Endothelial cell of umbilical vein (primary cell): Measurements from ENCODE around the gene CDK5RAP2. TPM values are rescaled to one million over a fixed set of nuclear protein-coding genes. Genes with fewer than 3 reads are reported as not detected.
A peak's percentile ranks its signal among the peaks of the same experiment; 100 is the strongest.

Experiments
- BruUV-seq: library from RNA; stranded (reverse); fragments of 400-500 nt; replicated peaks from 2 replicates; lab custom pipeline; 2021; lab: Mats Ljungman, UMichigan
- CTCF ChIA-PET: fragments of 300-600, 350-600 bp; sonication (Branson Sonifier 250); formaldehyde crosslinking; loops from one replicate; lab custom pipeline; 2021; ENCODE audit warnings: antibody characterized with exemption, inconsistent platforms; lab: Charles Lee
- POLR2A ChIA-PET: fragments of 300-600, 350-600 bp; sonication (Branson Sonifier 250); formaldehyde crosslinking; loops from one replicate; lab custom pipeline; 2021; ENCODE audit warnings: antibody characterized with exemption, inconsistent platforms; lab: Charles Lee
- DNase-seq: peaks from one replicate; pipeline ENCODE4 v3.0.0-alpha.2; 2011; ENCODE audit warnings: low read depth, low spot score
- FAIRE-seq: peaks from 2 replicates; lab custom pipeline; 2011; peaks lifted over from hg19 to GRCh38; lab: Jason Lieb, UNC
- H2AFZ ChIP-seq: 2 replicates; pipeline ENCODE4 v1.6.0; 2012; ENCODE audit warnings: low read depth, low read length, control low read depth, inconsistent platforms
- H3K27ac ChIP-seq: 2 replicates; pipeline ENCODE4 v1.5.1; 2011; ENCODE audit warnings: low read depth, mild to moderate bottlenecking, control low read depth, low read length, moderate library complexity; ENCODE audit not compliant: insufficient read depth
- H3K27me3 ChIP-seq, 2 experiments: 2 replicates each; pipeline versions ENCODE4 v1.6.0 to v1.6.1; 2011; ENCODE audit warnings: low read length in 2 of 2, mixed read lengths in 1 of 2; ENCODE audit not compliant: control insufficient read depth in 2 of 2, insufficient read depth in 2 of 2
- H3K36me3 ChIP-seq, 2 experiments: 2 replicates in 1 of 2; 3 replicates in 1 of 2; pipeline ENCODE4 v1.5.1; 2011; ENCODE audit warnings: low read length in 2 of 2, mild to moderate bottlenecking in 1 of 2, moderate library complexity in 1 of 2; ENCODE audit not compliant: control insufficient read depth in 2 of 2, insufficient read depth in 2 of 2; ENCODE audit errors: extremely low read depth in 1 of 2
- H3K4me1 ChIP-seq: 3 replicates; pipeline ENCODE4 v1.5.1; 2011; ENCODE audit warnings: mild to moderate bottlenecking, low read length; ENCODE audit not compliant: control insufficient read depth, insufficient read depth; ENCODE audit errors: extremely low read depth
- H3K4me2 ChIP-seq: 2 replicates; pipeline ENCODE4 v1.6.1; 2011; ENCODE audit warnings: low read length, control low read depth, mixed read lengths; ENCODE audit not compliant: insufficient read depth
- H3K4me3 ChIP-seq, 3 experiments: fragments of 200-600 bp in 1 of 3; sonication (generic), shearing (Covaris generic) in 1 of 3; replicated peaks in 1 of 3; 2 replicates each; pipeline ENCODE4 v1.5.1; 2011 to 2016; ENCODE audit warnings: control low read depth in 3 of 3, low read length in 3 of 3, mild to moderate bottlenecking in 2 of 3, inconsistent platforms in 1 of 3, low read depth in 1 of 3, moderate library complexity in 1 of 3; ENCODE audit not compliant: insufficient read depth in 1 of 3
- H3K79me2 ChIP-seq: 2 replicates; pipeline ENCODE4 v1.6.0; 2012; ENCODE audit warnings: low read length, inconsistent platforms; ENCODE audit not compliant: control insufficient read depth, insufficient read depth
- H3K9ac ChIP-seq: replicated peaks from 2 replicates; pipeline ENCODE3; 2011; ENCODE audit warnings: low read length, control low read depth; ENCODE audit not compliant: insufficient read depth; ENCODE audit errors: extremely low read depth
- H3K9me1 ChIP-seq: replicated peaks from 3 replicates; pipeline ENCODE4 v1.6.0; 2011; ENCODE audit warnings: mild to moderate bottlenecking, low read length; ENCODE audit not compliant: control insufficient read depth, insufficient read depth; ENCODE audit errors: extremely low read depth
- H3K9me3 ChIP-seq: replicated peaks from 2 replicates; pipeline ENCODE4 v1.5.1; 2012; ENCODE audit warnings: low read length, inconsistent platforms; ENCODE audit not compliant: control insufficient read depth, insufficient read depth
- H4K20me1 ChIP-seq: replicated peaks from 2 replicates; pipeline ENCODE3; 2011; ENCODE audit warnings: mild to moderate bottlenecking, low read length; ENCODE audit not compliant: control insufficient read depth, insufficient read depth; ENCODE audit errors: extremely low read depth
- CTCF ChIP-seq, 2 donors: IDR thresholded peaks; 1 replicate in 1 of 2; 2 replicates in 1 of 2; pipeline ENCODE4 v1.5.1; 2011; ENCODE audit warnings: low read length in 2 of 2, mild to moderate bottlenecking in 2 of 2, moderate library complexity in 2 of 2, control low read depth in 1 of 2, inconsistent platforms in 1 of 2, low read depth in 1 of 2; ENCODE audit not compliant: insufficient read depth in 1 of 2; ENCODE audit errors: extremely low read depth in 1 of 2
- EZH2 ChIP-seq: IDR thresholded peaks from 2 replicates; pipeline ENCODE4 v1.6.1; 2012; ENCODE audit warnings: borderline replicate concordance, low read depth, mild to moderate bottlenecking, moderate library complexity, low read length, inconsistent platforms; ENCODE audit not compliant: severe bottlenecking
- FOS ChIP-seq: IDR thresholded peaks from 2 replicates; pipeline ENCODE4 v1.6.1; 2011; ENCODE audit warnings: mild to moderate bottlenecking, low read length, moderate library complexity, borderline replicate concordance; ENCODE audit not compliant: insufficient read depth
- GATA2 ChIP-seq: IDR thresholded peaks from 2 replicates; pipeline ENCODE4 v1.7.0; 2011; ENCODE audit warnings: low read depth, mild to moderate bottlenecking, moderate library complexity, mixed read lengths, low read length; ENCODE audit not compliant: insufficient read length, insufficient read depth
- JUN ChIP-seq: IDR thresholded peaks from 2 replicates; pipeline ENCODE4 v1.6.1; 2011; ENCODE audit warnings: borderline replicate concordance, low read depth; ENCODE audit not compliant: insufficient read length, insufficient read depth
- MYC ChIP-seq: IDR thresholded peaks from one replicate; pipeline ENCODE4 v1.6.1; 2011; ENCODE audit warnings: mild to moderate bottlenecking, low read depth, low read length
- POLR2A ChIP-seq: IDR thresholded peaks from 2 replicates; pipeline ENCODE4 v1.6.1; 2012; ENCODE audit warnings: low read depth, mild to moderate bottlenecking, control low read depth, low read length
- POLR2AphosphoS5 ChIP-seq: IDR thresholded peaks from 2 replicates; pipeline ENCODE4 v1.6.1; 2012; ENCODE audit warnings: low read depth, mild to moderate bottlenecking, control low read depth, low read length, moderate library complexity; ENCODE audit not compliant: insufficient read depth
- dilution Hi-C: fragments of 300-500 bp; cut with MboI; formaldehyde crosslinking; loops from one replicate; pipeline ENCODE4 v1.15.0; 2019; ENCODE audit warnings: low sequenced_read_pairs; ENCODE audit not compliant: extremely low pct_ligation_motif_present
- intact Hi-C: fragments of 100-400 bp; cut with micrococcal nuclease; formaldehyde crosslinking; loops from one replicate; pipeline ENCODE4 v1.10.0; 2022
- polyA plus RNA-seq, 4 experiments: library from polyadenylated mRNA; depleted of rRNA in 3 of 4; stranded (reverse) in 3 of 4; unstranded in 1 of 4; fragments of >200 nt; gene quantifications; 2 replicates each; pipeline versions ENCODE4 v1.2.1 to v1.2.3, GENCODE V29; 2011 to 2012; ENCODE audit warnings: missing spikeins in 1 of 4
- total RNA-seq: library from RNA; stranded (reverse); gene quantifications from 2 replicates; pipeline ENCODE4 v1.2.3, GENCODE V29; 2021
- TF ChIP-seq, protein P1 (sequence below): IDR thresholded peaks from 2 replicates; pipeline ENCODE4 v1.6.1; 2011; ENCODE audit not compliant: insufficient read depth, insufficient read length

CDK5RAP2 gene
- total and polyA plus RNA-seq, 2 donors (not counting 3 experiments of a cell fraction or from before 2014, with no cell fraction given): 17.5 to 56.7 TPM

DNA sequence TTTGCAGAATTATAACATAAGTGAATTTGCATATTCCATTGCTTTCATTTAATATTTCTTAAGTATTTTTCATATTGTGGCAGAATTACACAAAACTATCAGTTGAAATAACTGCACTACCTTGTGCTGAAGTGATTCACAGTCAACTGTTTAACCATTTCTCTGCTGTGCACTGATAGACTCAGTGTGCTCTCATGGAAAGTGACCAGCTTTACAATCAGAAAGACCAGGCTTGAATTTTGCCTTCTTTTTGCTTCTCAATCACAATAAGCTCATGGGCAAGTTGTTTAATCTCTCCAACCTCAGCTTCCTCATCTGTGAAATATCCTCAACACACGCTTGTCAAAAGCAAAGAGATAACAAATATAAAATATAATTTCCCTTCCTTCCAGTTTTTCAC is 18.3 kb downstream of the CDK5RAP2 start:
- FAIRE-seq: no peak
- POLR2A ChIA-PET: no interaction called here
- peaks cover 24% of the 10 kb centered on the region for H3K79me2 ChIP-seq

GRCh38 chr9:120559546-120559945 is 20.4 kb downstream of the CDK5RAP2 start:
- intact Hi-C loops (no loop called here), dilution Hi-C loops (no loop called here)
- CTCF ChIA-PET: interaction anchor here (0.7 to 1.7 kb wide), 4 partner anchors 10 to 959 kb away, joined by 3 to 4 read pairs (median 4); no protein-coding TSS in a partner anchor
- H3K9me1 ChIP-seq: no peaks in the 10 kb centered on the region
- H3K27me3 ChIP-seq: no peaks in the 10 kb centered on the region
- DNase-seq (no peak), FAIRE-seq (peak; percentile 48)
- peaks cover 2% of the 10 kb centered on the region for H4K20me1 ChIP-seq
- H2AFZ ChIP-seq: no peak overlapping the region
- no peaks in the 10 kb centered on the region for H3K4me1 ChIP-seq
- no peaks in the 10 kb centered on the region for H3K9me3 ChIP-seq
- no peak overlapping the region for H3K9ac ChIP-seq
- peaks cover 2 to 5% of the 10 kb centered on the region in 2 experiments for H3K36me3 ChIP-seq
- peaks cover 26% of the 10 kb centered on the region for H3K79me2 ChIP-seq
- POLR2A ChIA-PET: no interaction called here
- no peak overlapping the region for H3K4me2 ChIP-seq
- H3K27ac ChIP-seq: no peak overlapping the region
- BruUV-seq: no TSS peak
- no peak overlapping the region for H3K4me3 ChIP-seq
- no peak for TF ChIP-seq GATA2
- no peak for TF ChIP-seq POLR2A
- no peak for TF ChIP-seq EZH2
- TF ChIP-seq, protein P1, sequence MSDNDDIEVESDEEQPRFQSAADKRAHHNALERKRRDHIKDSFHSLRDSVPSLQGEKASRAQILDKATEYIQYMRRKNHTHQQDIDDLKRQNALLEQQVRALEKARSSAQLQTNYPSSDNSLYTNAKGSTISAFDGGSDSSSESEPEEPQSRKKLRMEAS: no peak
- no peak for TF ChIP-seq JUN
- no peak for TF ChIP-seq FOS
- TF ChIP-seq CTCF (IDR thresholded peaks at IDR 0.05; ENCODE audit: extremely low read depth in 1 of 2, insufficient read depth in 1 of 2, low read depth in 1 of 2, low read length in 2 of 2): no peak
- TF ChIP-seq POLR2AphosphoS5: no peak
- TF ChIP-seq MYC: no peak

More for the DNA sequence above, 18.3 kb downstream of the CDK5RAP2 start:
- H3K27me3 ChIP-seq: no peaks in the 10 kb centered on the region
- CTCF ChIA-PET: no interaction called here
- H3K4me3 ChIP-seq: no peak overlapping the region
- no peak overlapping the region for H2AFZ ChIP-seq
- dilution Hi-C loops (no loop called here), intact Hi-C loops (no loop called here)
- no TSS peak for BruUV-seq
- peaks cover 2 to 5% of the 10 kb centered on the region in 2 experiments for H3K36me3 ChIP-seq
- DNase-seq: no peak
- no peak overlapping the region for H3K9ac ChIP-seq
- no peak overlapping the region for H3K27ac ChIP-seq
- no peaks in the 10 kb centered on the region for H4K20me1 ChIP-seq
- H3K4me1 ChIP-seq: no peaks in the 10 kb centered on the region
- TF ChIP-seq, protein P1: no peak
- no peak for TF ChIP-seq MYC
- no peak for TF ChIP-seq EZH2
- TF ChIP-seq POLR2A: no peak
- H3K9me1 ChIP-seq: no peaks in the 10 kb centered on the region
- no peaks in the 10 kb centered on the region for H3K9me3 ChIP-seq
- H3K4me2 ChIP-seq: no peak overlapping the region
